Activated T-cell treated with anti-CD3 and anti-CD28 coated beads for 4 hours (primary cell): Measurements from ENCODE around the gene ARPIN.
"Not testable (repeated sequence)": the region's sequence is repeated elsewhere in the genome, so short reads cannot be mapped to it uniquely, and the experiment has no call there.

Experiments used
- DNase-seq: peaks from one replicate; pipeline ENCODE4 v3.0.0-alpha.2; 2020

The ARPIN gene

GRCh38 chr15:89912674-89913396, at the start of gene ARPIN:
ARPIN (minus strand) TSS chr15:89912952; CDS start chr15:89912835, 117 bp downstream.
- DNase-seq, result no peak

- no peak for DNase-seq
These were observed 45.5 kb upstream of the ARPIN start for GRCh38 chr15:89958107-89958805.

- DNase-seq, result not testable (repeated sequence)
These were observed 42.8 kb upstream of the ARPIN start for GRCh38 chr15:89955449-89955998.

- no peak for DNase-seq
These were observed 41.8 kb upstream of the ARPIN start for GRCh38 chr15:89954541-89954940.

- no peak for DNase-seq
These were observed 36.0 kb upstream of the ARPIN start for GRCh38 chr15:89948796-89949195.

GRCh38 chr15:89947385-89947784, 34.6 kb upstream of the ARPIN start:
- no peak for DNase-seq

- DNase-seq, result no peak
These were observed 34.0 kb upstream of the ARPIN start for GRCh38 chr15:89946681-89947299.

GRCh38 chr15:89943721-89944120, 31.0 kb upstream of the ARPIN start:
- DNase-seq, result not testable (repeated sequence)

- no peak for DNase-seq
These were observed 27.2 kb upstream of the ARPIN start for GRCh38 chr15:89939910-89940309.

GRCh38 chr15:89939377-89939776, 26.6 kb upstream of the ARPIN start:
- DNase-seq, result not testable (repeated sequence)

GRCh38 chr15:89937365-89938350, 24.9 kb upstream of the ARPIN start:
- DNase-seq, result no peak

- no peak for DNase-seq
These were observed 24.1 kb upstream of the ARPIN start for GRCh38 chr15:89936786-89937265.

- no peak for DNase-seq
These were observed 23.5 kb upstream of the ARPIN start for GRCh38 chr15:89936051-89936785.

- no peak for DNase-seq
These were observed 20.1 kb upstream of the ARPIN start for GRCh38 chr15:89932880-89933279.

- DNase-seq, result no peak
These were observed 15.7 kb upstream of the ARPIN start for GRCh38 chr15:89928421-89928820.

GRCh38 chr15:89926158-89926557, 13.4 kb upstream of the ARPIN start:
- DNase-seq, result no peak

- DNase-seq, result no peak
These were observed 4.8 kb upstream of the ARPIN start for GRCh38 chr15:89917442-89918101.

GRCh38 chr15:89916660-89917059, 3.9 kb upstream of the ARPIN start:
- DNase-seq, result no peak

GRCh38 chr15:89912145-89912673, 543 bp downstream of the ARPIN start:
- DNase-seq, result no peak

- DNase-seq, result no peak
These were observed 1.7 kb downstream of the ARPIN start for GRCh38 chr15:89910891-89911626.
